Suprapubic skin (tissue), 4 donors: ENCODE measurements around the gene ONECUT2. TPM values are rescaled to one million over a fixed set of nuclear protein-coding genes. Genes with fewer than 3 reads are reported as not detected.

ENCODE experiments used
- DNase-seq, 2 donors: peaks; one replicate each; pipeline ENCODE4 v3.0.0-alpha.2; 2019; ENCODE audit warnings: low spot score in 2 of 2
- H3K27ac ChIP-seq: fragments of 200-600 bp; sonication (generic); one replicate; pipeline ENCODE4 v1.5.1; 2019
- H3K27me3 ChIP-seq: fragments of 200-600 bp; sonication (generic); one replicate; pipeline ENCODE4 v1.5.1; 2019
- H3K36me3 ChIP-seq: fragments of 200-600 bp; sonication (generic); one replicate; pipeline ENCODE4 v1.5.1; 2019
- H3K4me1 ChIP-seq: fragments of 200-600 bp; sonication (generic); one replicate; pipeline ENCODE4 v1.5.1; 2019
- H3K4me3 ChIP-seq: fragments of 200-600 bp; sonication (generic); one replicate; pipeline ENCODE4 v1.5.1; 2019; ENCODE audit warnings: mild to moderate bottlenecking
- H3K9me3 ChIP-seq: fragments of 200-600 bp; sonication (generic); one replicate; pipeline ENCODE4 v1.5.1; 2019
- EP300 ChIP-seq: sonication (generic); formaldehyde crosslinking; IDR thresholded peaks from one replicate; pipeline ENCODE4 v1.6.1; 2017; ENCODE audit warnings: antibody characterized with exemption
- POLR2A ChIP-seq, 2 donors: fragments of 450-650 bp; IDR thresholded peaks; one replicate each; pipeline ENCODE4 v1.6.1; 2017; ENCODE audit warnings: antibody characterized with exemption in 2 of 2, mild to moderate bottlenecking in 2 of 2, moderate library complexity in 2 of 2
- POLR2AphosphoS5 ChIP-seq, 3 donors: sonication (generic); formaldehyde crosslinking; IDR thresholded peaks; one replicate each; pipeline ENCODE4 v1.6.1; 2017; ENCODE audit warnings: antibody characterized with exemption in 3 of 3
- WGBS: methylation state at CpG from one replicate; pipeline ENCODE4 v1.1.5; 2018; 5-methylcytosine and 5-hydroxymethylcytosine counted together
- total RNA-seq, 4 donors: library from RNA; depleted of rRNA; stranded (reverse); fragments of >200 nt; gene quantifications; one replicate each; pipeline ENCODE4 v1.1.0, GENCODE V29; 2016
- TF ChIP-seq, protein P1 (sequence below), 2 donors: fragments of 200-600 bp in 1 of 2; fragments of 450-650 bp in 1 of 2; sonication (generic) in 1 of 2; IDR thresholded peaks; one replicate each; pipeline ENCODE4 v1.5.1; 2016 to 2019; ENCODE audit warnings: antibody characterized with exemption in 2 of 2, mild to moderate bottlenecking in 1 of 2, moderate library complexity in 1 of 2

ONECUT2 gene
- total RNA-seq, 4 donors from 2014 or later, result 0.03 to 0.08 TPM; not detected in 2

DNA sequence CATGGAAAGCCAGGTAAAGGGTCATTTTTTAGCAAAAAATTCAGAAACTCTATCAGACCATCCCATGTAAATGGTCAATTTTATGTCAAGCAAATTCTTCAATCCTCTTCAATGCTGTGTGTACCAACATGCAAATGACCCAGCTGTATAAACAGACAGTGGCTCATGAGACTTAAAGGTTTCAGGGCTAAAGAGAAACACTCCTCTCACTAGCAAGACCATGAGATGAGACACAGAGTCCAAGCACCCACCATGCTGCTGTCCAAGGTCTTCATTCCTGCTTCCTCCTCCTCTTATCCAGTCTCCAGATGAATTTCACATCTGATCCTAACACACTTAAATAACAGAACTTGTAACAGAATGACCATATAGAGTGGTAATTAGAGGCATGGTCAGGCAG, 30.8 kb upstream of the ONECUT2 start:
- DNase-seq, result no peak
- no peaks in the 10 kb centered on the region for H3K27me3 ChIP-seq
- TF ChIP-seq, protein P1, sequence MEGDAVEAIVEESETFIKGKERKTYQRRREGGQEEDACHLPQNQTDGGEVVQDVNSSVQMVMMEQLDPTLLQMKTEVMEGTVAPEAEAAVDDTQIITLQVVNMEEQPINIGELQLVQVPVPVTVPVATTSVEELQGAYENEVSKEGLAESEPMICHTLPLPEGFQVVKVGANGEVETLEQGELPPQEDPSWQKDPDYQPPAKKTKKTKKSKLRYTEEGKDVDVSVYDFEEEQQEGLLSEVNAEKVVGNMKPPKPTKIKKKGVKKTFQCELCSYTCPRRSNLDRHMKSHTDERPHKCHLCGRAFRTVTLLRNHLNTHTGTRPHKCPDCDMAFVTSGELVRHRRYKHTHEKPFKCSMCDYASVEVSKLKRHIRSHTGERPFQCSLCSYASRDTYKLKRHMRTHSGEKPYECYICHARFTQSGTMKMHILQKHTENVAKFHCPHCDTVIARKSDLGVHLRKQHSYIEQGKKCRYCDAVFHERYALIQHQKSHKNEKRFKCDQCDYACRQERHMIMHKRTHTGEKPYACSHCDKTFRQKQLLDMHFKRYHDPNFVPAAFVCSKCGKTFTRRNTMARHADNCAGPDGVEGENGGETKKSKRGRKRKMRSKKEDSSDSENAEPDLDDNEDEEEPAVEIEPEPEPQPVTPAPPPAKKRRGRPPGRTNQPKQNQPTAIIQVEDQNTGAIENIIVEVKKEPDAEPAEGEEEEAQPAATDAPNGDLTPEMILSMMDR (IDR thresholded peaks at IDR 0.05), result no peak
- TF ChIP-seq POLR2AphosphoS5 (IDR thresholded peaks at IDR 0.05) (no peak), EP300 (no peak), POLR2A (IDR thresholded peaks at IDR 0.05) (no peak)
- no peaks in the 10 kb centered on the region for H3K9me3 ChIP-seq
- H3K36me3 ChIP-seq, result no peaks in the 10 kb centered on the region
- H3K27ac ChIP-seq, result no peak overlapping the region
- no peak overlapping the region for H3K4me3 ChIP-seq
- H3K4me1 ChIP-seq, result no peaks in the 10 kb centered on the region

DNA sequence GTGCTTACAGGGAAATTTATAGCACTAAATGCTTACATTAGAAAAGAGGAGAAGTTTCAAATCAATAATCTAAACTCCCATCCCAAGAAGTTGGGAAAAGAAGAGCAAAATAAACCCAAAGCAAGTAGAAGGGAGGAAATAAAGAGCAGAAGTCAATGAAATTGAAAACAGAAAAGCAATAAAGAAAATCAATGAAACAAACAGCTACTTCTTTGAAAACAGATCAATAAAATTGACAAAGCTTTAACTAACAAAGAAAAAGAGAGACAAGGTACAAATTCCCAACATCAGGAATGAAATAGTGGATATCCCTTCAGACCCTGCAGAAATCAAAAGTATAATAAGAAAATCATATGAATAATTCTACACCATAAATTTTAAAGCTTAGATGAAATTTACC, 25.5 kb upstream of the ONECUT2 start:
- H3K4me1 ChIP-seq, result no peaks in the 10 kb centered on the region
- no peaks in the 10 kb centered on the region for H3K27me3 ChIP-seq
- no peak overlapping the region for H3K27ac ChIP-seq
- H3K36me3 ChIP-seq, result no peaks in the 10 kb centered on the region
- H3K9me3 ChIP-seq, result no peaks in the 10 kb centered on the region
- H3K4me3 ChIP-seq, result no peak overlapping the region
- DNase-seq, result no peak
- TF ChIP-seq, protein P1 (IDR thresholded peaks at IDR 0.05), result no peak
- no peak for TF ChIP-seq POLR2A (IDR thresholded peaks at IDR 0.05)
- TF ChIP-seq POLR2AphosphoS5 (IDR thresholded peaks at IDR 0.05), result no peak
- no peak for TF ChIP-seq EP300

DNA sequence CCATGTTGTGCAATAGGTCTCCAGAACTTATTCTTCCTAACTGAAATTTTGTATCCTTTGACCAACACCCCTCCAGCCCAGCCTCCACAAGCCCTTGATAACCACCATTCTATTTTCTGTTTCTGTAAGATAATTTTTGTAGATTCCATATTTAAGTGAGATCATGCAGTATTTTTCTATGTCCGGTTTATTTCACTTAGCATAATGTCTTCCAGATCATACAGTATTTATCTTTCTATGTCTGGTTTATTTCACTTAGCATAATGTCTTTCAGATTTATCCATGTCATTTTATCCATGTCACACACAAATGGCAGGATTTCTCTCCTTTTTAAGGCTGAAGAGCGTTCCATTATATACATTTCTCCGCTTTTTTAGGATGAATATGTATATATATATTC, 24.4 kb upstream of the ONECUT2 start:
- WGBS, result 65% methylated on average over 3 of the region's 3 CpGs
- no peak overlapping the region for H3K27ac ChIP-seq
- no peak overlapping the region for H3K4me3 ChIP-seq
- no peaks in the 10 kb centered on the region for H3K4me1 ChIP-seq
- H3K27me3 ChIP-seq, result peaks cover 2% of the 10 kb centered on the region
- TF ChIP-seq, protein P1 (IDR thresholded peaks at IDR 0.05), result no peak
- TF ChIP-seq EP300, result no peak
- TF ChIP-seq POLR2A (IDR thresholded peaks at IDR 0.05), result no peak
- no peak for TF ChIP-seq POLR2AphosphoS5 (IDR thresholded peaks at IDR 0.05)
- no peaks in the 10 kb centered on the region for H3K9me3 ChIP-seq
- DNase-seq, result no peak
- H3K36me3 ChIP-seq, result no peaks in the 10 kb centered on the region

DNA sequence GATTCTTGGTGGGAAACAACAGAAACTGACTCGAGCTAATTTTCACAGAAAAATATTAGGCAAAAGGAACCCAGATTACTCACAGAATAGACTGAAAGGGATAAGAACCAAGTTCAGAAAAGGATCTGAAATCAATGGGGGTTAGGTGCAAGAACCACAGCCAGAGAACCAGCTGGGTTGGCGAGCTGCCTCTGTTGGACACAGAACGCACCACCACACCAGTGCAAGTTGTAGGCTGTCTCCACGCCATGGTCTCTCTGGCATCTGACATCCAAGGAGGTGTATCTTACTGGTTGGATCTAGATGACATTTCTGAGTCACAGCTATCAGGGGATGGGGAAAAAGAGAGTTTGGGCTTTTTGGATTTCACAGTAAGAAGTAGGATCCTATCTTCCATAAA, 18.6 kb upstream of the ONECUT2 start:
- Histone ChIP-seq H3K9me3 (no peaks in the 10 kb centered on the region), H3K36me3 (no peaks in the 10 kb centered on the region), H3K27ac (no peak overlapping the region), H3K4me1 (no peaks in the 10 kb centered on the region), H3K4me3 (no peak overlapping the region), H3K27me3 (peaks cover 9% of the 10 kb centered on the region)
- TF ChIP-seq POLR2A (IDR thresholded peaks at IDR 0.05) (no peak), EP300 (no peak), POLR2AphosphoS5 (IDR thresholded peaks at IDR 0.05) (no peak)
- TF ChIP-seq, protein P1 (IDR thresholded peaks at IDR 0.05), result no peak
- 83% methylated on average over 4 of the region's 4 CpGs for WGBS
- no peak for DNase-seq

DNA sequence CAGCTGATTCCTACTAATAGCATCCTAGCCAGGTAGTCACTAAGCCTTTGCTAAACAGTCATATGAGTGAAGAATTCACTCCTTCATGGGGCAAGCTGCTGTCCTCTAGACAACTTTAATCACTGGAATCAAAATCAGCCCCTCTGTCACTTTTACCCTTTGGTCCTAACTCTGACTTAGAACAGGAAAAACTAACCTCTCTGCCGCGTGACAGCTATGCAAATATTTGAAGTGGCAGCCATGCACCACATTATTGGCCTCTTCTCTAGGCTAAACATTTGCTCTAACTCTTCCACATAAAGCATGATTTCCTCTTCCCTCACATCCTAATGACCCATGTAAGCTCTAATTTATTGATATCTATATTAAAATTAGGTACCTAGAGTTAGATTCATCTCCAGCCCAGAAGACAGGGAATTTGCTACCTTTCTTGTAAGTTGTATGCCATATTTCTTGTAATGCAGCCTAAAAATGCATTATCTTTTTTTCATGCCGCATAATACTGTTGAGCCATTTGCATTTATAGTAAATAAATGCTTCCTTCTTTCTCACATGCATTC, 12.8 kb upstream of the ONECUT2 start:
- Histone ChIP-seq H3K4me3 (no peak overlapping the region), H3K27me3 (peaks cover 47% of the 10 kb centered on the region), H3K4me1 (peaks cover 3% of the 10 kb centered on the region), H3K9me3 (no peaks in the 10 kb centered on the region), H3K36me3 (no peaks in the 10 kb centered on the region), H3K27ac (no peak overlapping the region)
- DNase-seq, result no peak
- WGBS, result 64% methylated on average over 3 of the region's 3 CpGs
- TF ChIP-seq EP300 (no peak), POLR2AphosphoS5 (IDR thresholded peaks at IDR 0.05) (no peak), POLR2A (IDR thresholded peaks at IDR 0.05) (no peak)
- TF ChIP-seq, protein P1 (IDR thresholded peaks at IDR 0.05), result no peak
